Loucy (cell line): Measurements from ENCODE around the gene TRAF2.

Source experiments
- H2AFZ ChIP-seq: fragments of 200-600 bp; sonication (generic); 2 replicates; pipeline ENCODE4 v1.6.0; 2016; ENCODE audit warnings: antibody characterized with exemption, mild to moderate bottlenecking, low read length, moderate library complexity
- H3F3A ChIP-seq: fragments of 200-600 bp; 2 replicates; pipeline ENCODE4 v1.6.0; 2016; ENCODE audit warnings: antibody characterized with exemption, low read depth, mild to moderate bottlenecking
- H3K27me3 ChIP-seq: fragments of 200-600 bp; sonication (generic); 2 replicates; pipeline ENCODE4 v1.6.1; 2014; ENCODE audit warnings: low read length, mild to moderate bottlenecking; ENCODE audit not compliant: insufficient read depth, poor library complexity, severe bottlenecking
- H3K36me3 ChIP-seq: fragments of 200-600 bp; sonication (generic); 2 replicates; pipeline ENCODE4 v1.6.1; 2016; ENCODE audit warnings: low read length; ENCODE audit not compliant: insufficient read depth
- H3K4me1 ChIP-seq: fragments of 200-600 bp; sonication (generic); 2 replicates; pipeline ENCODE4 v1.5.1; 2014; ENCODE audit warnings: low read length, mild to moderate bottlenecking; ENCODE audit not compliant: insufficient read depth, poor library complexity, severe bottlenecking
- H3K4me2 ChIP-seq: fragments of 200-600 bp; sonication (generic); 2 replicates; pipeline ENCODE4 v1.6.0; 2014; ENCODE audit warnings: antibody characterized with exemption, low read length, low read depth, mild to moderate bottlenecking; ENCODE audit not compliant: poor library complexity, severe bottlenecking
- H3K4me3 ChIP-seq: fragments of 200-600 bp; sonication (generic); 2 replicates; pipeline ENCODE4 v1.5.1; 2014; ENCODE audit warnings: low read length, mild to moderate bottlenecking, mixed read lengths; ENCODE audit not compliant: poor library complexity, severe bottlenecking
- H3K79me2 ChIP-seq: fragments of 200-600 bp; sonication (generic); 2 replicates; pipeline ENCODE4 v1.6.1; 2014; ENCODE audit warnings: low read length; ENCODE audit not compliant: insufficient read depth
- H3K9ac ChIP-seq: fragments of 200-600 bp; sonication (generic); 2 replicates; pipeline ENCODE4 v1.6.0; 2014; ENCODE audit warnings: mild to moderate bottlenecking, low read depth, low read length, moderate library complexity; ENCODE audit not compliant: poor library complexity, severe bottlenecking
- H3K9me2 ChIP-seq: fragments of 200-600 bp; sonication (generic); replicated peaks from 2 replicates; pipeline ENCODE4 v1.6.1; 2016; ENCODE audit warnings: low read depth, low read length, mixed read lengths
- H3K9me3 ChIP-seq: fragments of 200-600 bp; sonication (generic); 2 replicates; pipeline ENCODE4 v1.6.1; 2014; ENCODE audit warnings: mild to moderate bottlenecking, antibody characterized with exemption, low read length, low read depth; ENCODE audit not compliant: insufficient read depth
- H4K20me1 ChIP-seq: fragments of 200-600 bp; sonication (generic); 2 replicates; pipeline ENCODE4 v1.6.0; 2014; ENCODE audit warnings: antibody characterized with exemption, low read length, mild to moderate bottlenecking; ENCODE audit not compliant: insufficient read depth, poor library complexity, severe bottlenecking
- CTCF ChIP-seq: fragments of 200-600 bp; sonication (generic); conservative IDR thresholded peaks from 2 replicates; pipeline ENCODE4 v1.5.1; 2014; ENCODE audit warnings: mild to moderate bottlenecking, antibody characterized with exemption, low read length
- EZH2phosphoT487 ChIP-seq: fragments of 200-600 bp; IDR thresholded peaks from 2 replicates; pipeline ENCODE4 v1.6.1; 2018; ENCODE audit warnings: antibody characterized with exemption, mild to moderate bottlenecking, moderate library complexity, borderline replicate concordance

Gene TRAF2

GRCh38 chr9:136853596-136854112 lies 32.7 kb upstream of the TRAF2 start:
- H2AFZ ChIP-seq: no peak overlapping the region
- H3K4me3 ChIP-seq: no peak overlapping the region
- no peak overlapping the region for H3K4me2 ChIP-seq
- H3K9ac ChIP-seq: no peak overlapping the region
- H3K79me2 ChIP-seq: peaks cover 11% of the 10 kb centered on the region; the same call in 1 of the 2 replicates
- no peaks in the 10 kb centered on the region for H3F3A ChIP-seq
- H3K9me3 ChIP-seq: no peaks in the 10 kb centered on the region
- TF ChIP-seq EZH2phosphoT487 (no peak), CTCF (no peak)
- H4K20me1 ChIP-seq: peaks cover 16% of the 10 kb centered on the region
- H3K4me1 ChIP-seq: peaks cover 4% of the 10 kb centered on the region
- H3K9me2 ChIP-seq: no peaks in the 10 kb centered on the region
- H3K27me3 ChIP-seq: no peaks in the 10 kb centered on the region
- peaks cover 13% of the 10 kb centered on the region; the same call in 1 of the 2 replicates for H3K36me3 ChIP-seq

- no peaks in the 10 kb centered on the region for H3K9me3 ChIP-seq
- no peaks in the 10 kb centered on the region for H3F3A ChIP-seq
- peaks cover 4% of the 10 kb centered on the region for H3K4me1 ChIP-seq
- peaks cover 11% of the 10 kb centered on the region; the same call in 1 of the 2 replicates for H3K79me2 ChIP-seq
- no peak for TF ChIP-seq CTCF
- no peak for TF ChIP-seq EZH2phosphoT487
- H3K27me3 ChIP-seq: no peaks in the 10 kb centered on the region
- no peak overlapping the region for H3K9ac ChIP-seq
- H4K20me1 ChIP-seq: peaks cover 16% of the 10 kb centered on the region
- H3K36me3 ChIP-seq: peaks cover 13% of the 10 kb centered on the region; the same call in 1 of the 2 replicates
- H2AFZ ChIP-seq: no peak overlapping the region
- H3K4me3 ChIP-seq: no peak overlapping the region
- no peak overlapping the region for H3K4me2 ChIP-seq
- no peaks in the 10 kb centered on the region for H3K9me2 ChIP-seq
Observed at GRCh38 chr9:136854113-136854841, 32.0 kb upstream of the TRAF2 start.

- H3K9me3 ChIP-seq: no peaks in the 10 kb centered on the region
- peaks cover 12% of the 10 kb centered on the region for H4K20me1 ChIP-seq
- H3K4me1 ChIP-seq: peaks cover 4% of the 10 kb centered on the region
- H3K36me3 ChIP-seq: peaks cover 13% of the 10 kb centered on the region; the same call in 1 of the 2 replicates
- no peaks in the 10 kb centered on the region for H3F3A ChIP-seq
- TF ChIP-seq CTCF (no peak), EZH2phosphoT487 (no peak)
- H3K79me2 ChIP-seq: peaks cover 8% of the 10 kb centered on the region; the same call in 1 of the 2 replicates
- H3K4me2 ChIP-seq: no peak overlapping the region
- no peak overlapping the region for H3K9ac ChIP-seq
- no peaks in the 10 kb centered on the region for H3K9me2 ChIP-seq
- no peak overlapping the region for H3K4me3 ChIP-seq
- H2AFZ ChIP-seq: no peak overlapping the region
- H3K27me3 ChIP-seq: no peaks in the 10 kb centered on the region
Observed at GRCh38 chr9:136854842-136855460, 31.4 kb upstream of the TRAF2 start.
